NCI-H2107 treated with DMSO at 0.1 percent for 48 hours (cell line): ENCODE results near the gene SNX13.
"Not testable (repeated sequence)": the region's sequence is repeated elsewhere in the genome, so short reads cannot be mapped to it uniquely, and the experiment has no call there.

Experiments used
- DNase-seq: peaks from one replicate; lab custom pipeline; 2025; ENCODE audit not compliant: unreplicated experiment; lab: John Stamatoyannopoulos, UW

Gene SNX13

DNA sequence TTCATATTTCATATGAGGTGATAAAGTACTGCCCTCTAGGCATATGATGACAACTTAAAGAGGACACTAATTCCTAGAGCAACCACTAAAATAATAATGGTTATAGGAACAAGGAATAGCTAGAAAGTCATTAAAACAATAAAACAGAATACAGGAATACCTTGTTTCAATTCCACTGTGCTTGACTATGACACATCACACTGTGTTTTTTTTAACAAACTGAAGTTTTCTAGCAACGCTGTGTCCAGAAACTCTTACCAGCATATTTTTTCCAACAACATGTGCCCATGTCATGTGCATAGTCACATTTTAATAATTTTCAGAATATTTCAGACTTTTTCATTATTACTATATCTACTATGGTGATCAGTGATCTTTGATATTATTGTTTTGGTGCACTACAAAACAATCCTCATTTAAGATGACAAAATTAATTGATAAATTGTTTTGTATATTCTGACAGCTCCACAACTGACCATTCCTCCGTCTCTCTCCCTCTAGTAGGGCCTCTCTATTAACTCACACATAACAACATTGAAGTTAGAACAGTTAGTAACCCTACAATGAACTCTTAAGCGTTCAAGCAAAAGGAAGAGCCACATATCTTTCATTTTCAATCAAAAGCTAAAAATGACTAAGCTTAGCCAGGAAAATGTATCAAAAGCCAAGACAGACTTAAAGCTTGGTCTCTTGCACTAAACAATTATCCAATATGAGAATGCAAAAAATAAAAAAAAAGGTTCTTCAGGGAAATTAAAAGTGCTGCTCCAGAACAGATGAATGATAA, 85.8 kb downstream of the SNX13 start:
- DNase-seq = no peak

DNA sequence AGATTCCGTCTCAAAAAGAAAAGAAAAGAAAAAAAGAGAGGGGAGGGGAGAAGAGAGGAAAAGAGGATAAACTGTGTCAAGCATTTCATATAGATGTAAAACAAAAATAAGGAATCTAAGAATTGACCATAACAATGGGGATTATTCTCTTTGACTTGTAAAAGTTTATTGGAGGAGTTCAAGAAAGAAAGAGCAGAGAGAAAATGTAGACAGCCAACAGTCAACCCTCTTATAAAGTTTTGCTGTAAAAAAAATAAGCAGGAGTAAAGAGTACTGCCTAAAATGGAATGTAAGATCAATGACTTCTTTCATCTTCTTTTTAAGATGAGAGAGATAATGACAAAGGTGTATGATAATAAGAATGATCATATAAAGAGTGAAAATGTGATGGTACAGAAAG, 87.9 kb downstream of the SNX13 start:
- DNase-seq = no peak

DNA sequence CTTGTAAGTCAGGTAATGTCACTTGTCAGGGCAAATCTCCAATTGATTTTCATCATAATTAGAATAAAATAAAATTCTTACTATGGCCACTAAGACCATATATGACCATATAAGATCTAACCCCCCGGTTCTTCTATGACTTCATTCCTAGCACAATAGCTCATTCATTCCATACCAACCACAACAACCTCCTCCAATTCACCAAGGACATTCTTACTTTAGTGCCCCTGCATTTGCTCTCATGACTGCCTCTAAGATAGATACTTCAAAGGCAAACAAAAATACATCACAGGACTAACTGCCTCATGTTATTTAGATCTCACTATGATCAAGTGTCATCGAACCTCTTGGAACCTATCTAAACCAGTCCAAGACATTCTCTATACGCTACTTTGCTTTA, 90.8 kb downstream of the SNX13 start:
- no peak for DNase-seq

DNA sequence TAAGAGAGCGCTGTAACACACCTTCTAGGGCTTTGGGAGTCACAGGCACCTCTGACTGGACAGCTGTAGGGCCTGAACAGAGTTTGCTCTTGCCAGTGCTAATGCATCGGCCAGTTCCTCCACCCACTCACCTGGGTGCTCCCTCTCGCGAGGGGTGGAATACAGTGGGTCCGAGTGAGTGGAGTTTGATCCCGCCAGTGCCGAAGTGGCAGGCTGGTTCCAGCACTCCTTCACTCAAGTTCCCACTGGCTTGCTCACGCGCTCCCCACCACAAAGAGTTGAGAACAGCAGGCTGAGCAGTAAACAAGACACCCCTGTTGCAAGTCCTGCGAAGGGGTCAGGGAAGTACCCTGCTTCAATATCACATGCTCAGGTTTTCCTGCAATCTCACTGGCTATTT, 91.8 kb downstream of the SNX13 start:
- no peak for DNase-seq

DNA sequence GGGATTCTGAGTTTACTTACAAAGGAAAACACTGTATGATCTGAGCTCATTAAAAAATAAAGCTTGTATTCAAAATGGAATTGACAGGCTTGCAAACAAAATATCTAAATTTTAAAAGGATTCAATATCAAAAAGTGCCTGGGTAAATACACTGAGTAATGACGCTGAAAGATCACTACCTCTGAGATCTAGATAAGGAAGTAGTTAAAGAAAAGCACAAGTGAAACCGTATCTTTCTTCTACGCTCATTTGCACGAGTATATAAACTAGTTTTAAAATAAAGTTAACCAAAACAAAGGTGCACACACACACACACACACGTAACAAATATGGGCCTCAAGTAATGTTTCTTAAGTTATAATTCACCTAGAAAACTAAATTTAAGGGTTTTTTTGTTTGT, 93.4 kb downstream of the SNX13 start:
- DNase-seq = no peak

DNA sequence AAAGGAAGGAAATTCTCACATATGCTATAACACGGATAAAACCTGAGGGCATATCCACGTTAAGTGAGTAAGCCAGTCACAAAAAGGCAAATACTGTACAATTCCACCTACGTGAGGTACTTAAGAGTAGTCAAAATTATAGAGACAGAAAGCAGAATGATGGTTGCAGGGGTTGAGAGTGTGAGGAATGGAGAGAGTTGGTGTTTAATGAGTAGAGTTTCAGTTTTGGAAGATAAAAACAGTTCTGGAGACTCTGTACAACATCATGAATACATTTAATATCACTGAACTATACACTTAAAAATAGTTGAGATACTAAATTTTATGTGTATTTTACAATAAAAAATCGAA, 95.1 kb downstream of the SNX13 start:
- no peak for DNase-seq

DNA sequence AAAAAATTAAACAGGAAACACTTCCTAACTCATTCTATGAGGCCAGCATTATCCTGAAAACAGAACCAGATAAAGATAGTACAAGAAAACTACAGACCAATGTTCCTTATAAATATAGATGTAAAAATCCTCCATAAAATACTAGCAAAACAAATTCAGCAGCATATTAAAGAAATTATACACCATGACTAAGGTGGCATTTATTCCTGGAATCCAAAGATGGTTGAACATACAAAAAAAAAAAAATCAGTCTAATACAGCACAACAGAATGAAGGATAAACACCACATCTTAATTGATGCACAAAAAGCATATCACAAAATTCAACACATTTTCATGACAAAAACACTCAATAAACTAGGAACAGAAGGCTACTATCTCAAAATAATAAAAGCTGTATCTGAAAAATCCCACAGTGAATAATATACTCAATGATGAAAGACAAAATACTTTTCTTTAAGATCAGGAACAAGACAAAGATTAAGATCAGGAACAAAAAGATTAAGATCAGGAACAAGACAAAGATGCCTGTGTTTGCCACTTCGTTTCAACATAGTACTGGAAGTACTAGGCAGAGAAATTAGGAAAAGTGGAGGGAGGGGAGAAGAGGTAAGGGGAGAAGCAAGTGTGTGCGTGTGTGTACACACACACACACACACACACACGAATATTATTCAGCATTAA, 95.6 kb downstream of the SNX13 start:
- DNase-seq = no peak

DNA sequence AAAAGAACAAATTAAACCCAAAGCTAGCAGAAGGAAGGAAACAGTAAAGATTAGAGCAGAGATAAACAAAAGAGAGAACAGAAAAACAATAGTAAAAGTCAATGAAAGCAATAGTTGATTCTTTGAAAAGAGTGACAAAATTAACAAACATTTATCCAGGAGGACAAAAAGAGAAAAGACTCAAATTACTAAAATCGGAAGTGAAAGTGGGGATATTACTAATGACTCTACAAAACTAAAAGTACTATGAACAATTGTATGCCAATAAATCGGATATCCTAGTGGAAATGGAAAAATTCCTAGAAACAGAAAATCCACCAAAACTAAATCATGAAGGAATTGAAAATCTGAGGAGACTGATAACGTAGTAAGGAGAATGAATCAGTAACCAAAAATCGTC, 96.3 kb downstream of the SNX13 start:
- DNase-seq = no peak

DNA sequence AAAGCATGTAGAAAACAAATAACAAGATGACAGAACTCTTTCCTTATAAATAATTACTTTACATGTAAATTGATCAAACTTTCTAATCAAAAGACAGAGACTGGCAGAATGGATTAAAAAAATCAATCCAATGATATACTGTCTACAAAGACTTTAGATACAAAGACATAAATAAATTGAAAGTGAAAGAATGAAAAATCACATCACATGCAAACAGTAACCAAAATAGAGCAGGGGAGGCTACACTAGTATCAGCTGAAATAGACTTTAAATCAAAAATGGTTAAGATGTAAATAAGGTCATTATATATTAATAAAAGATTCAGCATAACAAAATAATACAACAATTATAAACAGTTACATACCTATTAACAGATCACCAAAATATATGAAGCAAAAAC, 97.3 kb downstream of the SNX13 start:
- no peak for DNase-seq

DNA sequence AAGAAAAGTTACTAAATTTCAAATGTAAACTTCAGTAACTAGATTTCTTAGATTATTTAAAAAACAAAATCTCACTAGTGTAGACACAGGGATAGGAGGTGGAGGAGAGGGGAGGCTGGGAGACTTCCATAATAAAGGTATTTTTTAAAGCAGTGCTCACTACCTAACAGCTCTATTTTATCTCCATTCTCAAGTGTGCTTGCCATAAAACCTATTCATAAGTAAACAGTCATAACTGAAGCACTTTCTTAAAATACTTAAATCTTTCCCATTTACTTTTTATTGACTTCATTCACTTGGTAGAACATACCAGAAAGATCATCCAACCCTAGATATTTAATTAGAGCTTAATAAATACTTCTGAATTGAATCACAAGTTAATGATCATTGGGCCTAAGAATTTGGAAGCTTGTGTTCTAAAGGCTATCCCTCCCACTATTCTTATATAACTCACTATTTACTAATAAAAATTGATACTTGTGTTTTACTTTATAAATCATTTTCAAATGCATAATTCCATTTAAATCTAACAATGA, 107.4 kb downstream of the SNX13 start:
- no peak for DNase-seq

DNA sequence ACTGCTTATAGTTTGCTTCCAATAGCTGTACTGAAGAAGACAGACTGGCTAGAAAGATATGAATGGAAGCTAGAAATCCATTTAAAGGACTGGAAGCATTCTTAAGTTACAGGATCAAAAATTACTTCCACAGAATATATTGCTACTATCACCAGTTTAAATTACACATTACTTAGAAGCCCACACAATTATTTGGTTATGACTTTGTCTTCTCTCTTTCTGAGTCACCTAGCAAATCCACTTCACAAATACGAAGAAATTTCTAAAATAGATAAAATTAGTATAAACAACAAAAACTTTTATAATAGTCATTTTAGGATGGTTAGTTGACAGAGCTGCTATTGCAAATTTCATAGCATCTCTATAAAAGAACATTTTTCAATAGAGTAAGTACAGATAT, 108.1 kb downstream of the SNX13 start:
- DNase-seq = no peak

DNA sequence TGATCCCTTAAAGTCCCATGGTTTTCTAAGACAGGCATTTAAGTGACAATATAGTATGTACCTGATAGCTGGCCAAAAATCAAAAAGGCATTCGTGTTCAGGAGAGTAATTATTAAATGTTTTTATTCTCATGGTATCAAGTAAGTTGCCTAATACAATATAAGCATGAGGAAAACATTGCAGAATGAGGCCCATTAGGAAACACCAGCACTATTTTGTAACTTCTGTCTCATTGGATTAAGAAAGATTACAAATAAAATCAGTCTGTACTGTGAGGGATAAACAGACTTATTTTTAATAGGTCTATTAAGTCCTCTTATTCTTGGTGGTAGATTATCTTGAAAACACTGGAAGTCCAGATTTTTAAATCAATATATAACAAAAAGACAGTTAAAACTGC, 110.1 kb downstream of the SNX13 start:
- no peak for DNase-seq

DNA sequence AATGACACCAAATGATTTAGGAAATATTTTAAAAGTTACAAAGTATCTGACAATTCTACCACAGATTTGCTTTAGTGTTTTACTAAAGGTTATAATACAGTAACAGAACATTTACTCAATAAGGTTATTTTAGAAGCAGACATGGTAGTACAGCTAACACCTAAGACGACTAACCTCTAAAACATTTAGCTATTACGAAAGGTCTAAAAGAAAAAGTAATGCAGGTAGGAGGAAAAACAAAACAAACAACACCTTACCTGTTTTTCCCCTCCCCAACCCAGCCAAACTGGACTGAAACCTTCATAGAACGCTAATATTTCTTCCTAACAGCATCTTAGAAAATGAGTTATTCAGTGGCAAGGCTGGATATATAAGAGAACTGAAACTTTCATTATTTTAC, 111.3 kb downstream of the SNX13 start:
- DNase-seq = no peak

DNA sequence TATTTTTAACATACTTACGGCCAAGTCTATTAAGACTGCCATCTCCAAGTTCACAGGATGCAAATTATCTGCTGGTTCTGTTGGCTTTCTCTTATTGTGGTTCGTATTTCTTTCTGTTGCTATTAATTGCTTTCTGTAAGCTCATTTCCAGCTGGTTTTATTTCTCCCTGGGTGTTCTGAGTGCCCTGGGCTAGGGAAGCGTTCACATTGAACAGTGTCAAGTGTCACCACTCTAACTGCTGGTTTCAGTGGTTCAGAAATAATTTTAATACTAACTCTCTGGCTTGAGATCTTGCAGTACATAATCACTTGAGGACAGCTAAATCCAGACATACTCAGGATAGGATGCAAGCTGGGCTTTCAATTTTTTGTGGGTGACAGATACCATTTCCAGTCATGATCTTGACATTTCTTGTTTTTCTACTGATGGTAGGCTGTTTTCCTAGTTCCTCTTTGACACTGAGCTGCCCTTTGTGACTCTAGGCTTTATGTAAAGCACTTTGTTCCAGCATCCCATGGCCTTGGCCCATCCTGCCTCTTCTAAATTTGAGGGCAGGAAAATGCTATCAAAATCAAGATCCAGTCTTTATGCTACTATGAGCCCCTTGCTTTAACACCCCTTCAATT, 117.6 kb downstream of the SNX13 start:
- peak; percentile 90 for DNase-seq

DNA sequence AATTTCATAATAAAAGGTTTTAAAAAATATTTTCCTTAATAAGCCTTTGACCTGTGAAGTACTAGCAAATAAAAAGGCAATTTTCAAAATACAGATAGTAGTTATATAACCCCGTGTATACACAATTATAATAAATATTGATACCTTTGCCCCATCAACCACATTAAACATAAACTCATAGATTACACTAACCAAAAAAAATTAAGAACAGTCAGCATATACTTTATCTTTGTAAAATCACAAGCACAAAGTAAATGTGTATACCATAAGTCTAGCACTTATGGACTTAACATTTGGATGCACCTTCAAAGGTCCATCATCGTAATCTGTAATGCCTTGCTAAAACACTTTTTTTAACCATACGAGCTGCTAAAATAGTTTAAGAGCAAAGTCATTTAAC, 123.4 kb downstream of the SNX13 start:
- DNase-seq = no peak

DNA sequence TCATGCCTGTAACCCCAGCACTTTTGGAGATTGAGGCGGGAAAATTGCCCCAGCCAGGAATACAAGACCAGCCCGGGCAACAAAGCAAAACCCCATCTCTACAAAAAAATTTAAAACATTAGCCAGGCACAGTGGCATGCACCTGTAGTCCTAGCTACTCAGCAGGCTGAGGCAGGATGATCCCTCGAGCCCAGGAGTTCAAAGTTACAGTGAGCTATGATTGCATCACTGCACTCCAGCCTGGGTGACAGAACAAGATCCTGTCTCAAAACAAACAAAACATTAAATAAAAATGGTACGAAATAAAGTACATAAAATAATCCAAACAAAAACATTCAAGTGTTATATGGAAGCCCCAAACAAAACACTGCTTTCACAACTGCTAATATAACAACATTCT, 125.0 kb downstream of the SNX13 start:
- peak; percentile 6 for DNase-seq

DNA sequence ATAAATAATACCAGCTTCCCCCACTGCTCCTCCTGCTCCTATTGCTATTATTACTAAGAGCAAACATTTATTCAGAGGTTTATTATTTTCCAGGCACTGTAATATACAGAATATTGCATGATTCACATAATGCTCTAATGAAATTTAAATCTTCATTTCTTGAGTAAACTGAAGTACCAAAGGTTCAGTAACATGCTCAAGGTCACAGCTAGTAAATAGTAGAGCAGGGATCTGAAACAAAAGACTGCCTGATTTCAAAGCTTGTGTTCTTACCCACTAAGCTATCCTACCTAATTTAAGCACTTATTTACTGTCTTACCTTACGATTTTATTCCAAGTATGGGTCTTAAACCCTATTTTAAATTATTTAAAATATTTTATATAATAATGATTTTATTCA, 126.2 kb downstream of the SNX13 start:
- DNase-seq = no peak

DNA sequence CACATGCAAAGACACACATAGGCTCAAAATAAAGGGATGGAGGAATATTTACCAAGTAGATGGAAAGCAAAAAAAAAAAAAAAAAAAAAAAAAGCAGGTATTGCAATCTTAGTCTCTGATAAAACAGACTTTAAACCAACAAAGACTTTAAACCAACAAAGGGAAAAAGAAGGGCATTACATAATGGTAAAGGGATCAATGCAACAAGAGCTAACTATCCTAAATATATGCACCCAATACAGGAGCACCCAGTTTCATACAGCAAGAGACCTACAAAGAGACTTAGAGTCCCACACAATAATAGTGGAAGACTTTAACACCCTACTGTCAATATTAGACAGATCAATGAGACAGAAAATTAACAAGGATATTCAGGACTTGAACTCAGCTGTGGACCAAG, 131.1 kb downstream of the SNX13 start:
- not testable (repeated sequence) for DNase-seq

DNA sequence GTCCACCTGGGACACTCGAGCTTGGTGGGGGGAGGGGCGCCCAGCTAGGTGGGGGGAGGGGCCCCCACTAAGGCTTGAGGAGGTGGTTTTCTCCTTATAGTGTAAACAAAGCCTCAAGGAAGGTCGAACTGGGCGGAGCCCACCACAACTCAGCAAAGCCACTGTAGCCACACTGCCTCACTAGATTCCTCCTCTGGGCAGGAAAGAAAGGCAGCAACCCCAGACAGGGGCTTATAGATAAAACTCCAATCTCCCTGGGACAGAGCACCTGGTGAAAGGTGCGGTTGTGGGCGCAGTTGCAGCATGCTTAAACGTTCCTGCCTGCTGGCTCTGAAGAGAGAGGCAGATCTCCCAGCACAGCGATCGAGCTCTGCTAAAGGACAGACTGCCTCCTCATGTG, 133.1 kb downstream of the SNX13 start:
- no peak for DNase-seq

DNA sequence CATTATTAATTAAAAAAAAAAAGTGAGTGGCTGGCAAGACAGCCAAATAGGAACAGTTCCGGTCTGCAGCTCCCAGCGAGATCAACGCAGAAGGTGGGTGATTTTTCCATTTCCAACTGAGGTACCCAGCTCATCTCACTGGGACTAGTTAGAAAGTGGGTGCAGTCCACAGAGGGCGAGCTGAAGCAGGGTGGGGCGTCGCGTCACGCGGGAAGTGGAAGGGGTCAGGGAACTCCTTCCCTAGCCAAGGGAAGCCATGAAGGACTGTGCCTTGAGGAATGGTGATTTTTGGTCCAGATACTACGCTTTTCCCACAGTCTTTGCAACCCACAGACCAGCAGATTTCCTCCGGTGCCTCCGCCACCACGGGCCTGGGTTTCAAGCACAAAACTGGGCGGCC, 133.7 kb downstream of the SNX13 start:
- no peak for DNase-seq

DNA sequence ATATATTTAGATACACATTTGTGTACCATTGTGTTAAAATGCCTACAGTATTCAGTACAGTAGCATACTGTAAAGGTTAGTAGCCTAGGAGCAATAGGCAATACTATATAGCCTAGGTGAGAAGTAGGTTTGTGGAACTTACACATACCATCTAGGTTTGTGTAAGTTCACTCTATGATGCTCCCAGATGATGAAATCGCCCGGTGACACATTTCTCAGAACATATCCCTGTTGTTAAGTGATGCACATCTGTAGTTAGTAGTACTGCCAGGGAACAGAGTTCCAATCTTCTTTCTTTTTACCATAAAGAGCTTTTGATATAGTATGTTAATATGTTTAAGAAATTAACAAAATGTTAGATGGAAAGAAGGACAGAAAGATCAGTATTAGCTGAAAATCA, 138.2 kb downstream of the SNX13 start:
- no peak for DNase-seq
